ENCODE data around the gene WHRN. TPM values are rescaled to one million over a fixed set of nuclear protein-coding genes. Genes with fewer than 3 reads are reported as not detected.

WHRN gene
- total RNA-seq, 4 donors from 2014 or later, result 3.0 to 15.5 (median 6.6) TPM

- no peak for ATAC-seq (ENCODE audit: low FRiP score)
- no peak for DNase-seq (ENCODE audit: low spot score)
- no peak for TF ChIP-seq CTCF (IDR thresholded peaks at IDR 0.05)
Observed at GRCh38 chr9:114506082-114506390, 763 bp upstream of the WHRN start.

- ATAC-seq (ENCODE audit: low FRiP score), result peak; percentile 56
- no peak for TF ChIP-seq CTCF (IDR thresholded peaks at IDR 0.05)
Observed at GRCh38 chr9:114504341-114505186, 709 bp downstream of the WHRN start.

GRCh38 chr9:114503522-114504340 lies 1.5 kb downstream of the WHRN start:
- ATAC-seq (ENCODE audit: low FRiP score) (no peak), DNase-seq (ENCODE audit: low spot score) (no peak)
- TF ChIP-seq CTCF (IDR thresholded peaks at IDR 0.05), result no peak

More at GRCh38 chr9:114504341-114505186, 709 bp downstream of the WHRN start:
- DNase-seq (ENCODE audit: low spot score), result no peak

GRCh38 chr9:114503009-114503408 lies 2.3 kb downstream of the WHRN start:
- DNase-seq (ENCODE audit: low spot score), result no peak
- no peak for TF ChIP-seq CTCF (IDR thresholded peaks at IDR 0.05)
- ATAC-seq (ENCODE audit: low FRiP score), result no peak

- no peak for DNase-seq (ENCODE audit: low spot score)
- no peak for ATAC-seq (ENCODE audit: low FRiP score)
- no peak for TF ChIP-seq CTCF (IDR thresholded peaks at IDR 0.05)
Observed at GRCh38 chr9:114501796-114502682, 3.2 kb downstream of the WHRN start.

GRCh38 chr9:114500697-114501292 lies 4.5 kb downstream of the WHRN start:
- ATAC-seq (ENCODE audit: low FRiP score) (no peak), DNase-seq (ENCODE audit: low spot score) (no peak)
- TF ChIP-seq CTCF (IDR thresholded peaks at IDR 0.05), result no peak
